ENCODE measurements around the gene TRIP12.

DNA sequence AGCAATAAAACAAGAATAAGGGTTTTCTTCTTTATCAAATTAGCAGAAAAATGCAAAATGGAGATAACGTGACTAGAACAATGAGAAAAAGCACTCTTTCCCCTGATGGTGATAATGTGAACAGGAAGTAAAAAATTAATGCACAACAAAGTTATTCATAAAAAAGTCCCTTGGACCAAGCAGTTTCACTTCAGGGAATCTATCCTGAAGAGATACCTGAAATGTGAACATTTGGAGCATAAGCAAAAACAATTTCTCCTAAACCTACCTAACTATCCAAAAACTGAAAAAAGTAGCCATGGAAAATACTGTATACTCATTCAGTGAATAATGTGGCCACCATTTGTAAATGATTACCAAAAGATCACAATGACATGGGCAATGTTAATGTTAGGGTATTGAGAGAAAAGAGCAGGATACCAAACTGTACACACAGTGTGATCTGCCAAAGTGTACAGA is 48.7 kb downstream of the TRIP12 start:
- TF ChIP-seq, protein P1, sequence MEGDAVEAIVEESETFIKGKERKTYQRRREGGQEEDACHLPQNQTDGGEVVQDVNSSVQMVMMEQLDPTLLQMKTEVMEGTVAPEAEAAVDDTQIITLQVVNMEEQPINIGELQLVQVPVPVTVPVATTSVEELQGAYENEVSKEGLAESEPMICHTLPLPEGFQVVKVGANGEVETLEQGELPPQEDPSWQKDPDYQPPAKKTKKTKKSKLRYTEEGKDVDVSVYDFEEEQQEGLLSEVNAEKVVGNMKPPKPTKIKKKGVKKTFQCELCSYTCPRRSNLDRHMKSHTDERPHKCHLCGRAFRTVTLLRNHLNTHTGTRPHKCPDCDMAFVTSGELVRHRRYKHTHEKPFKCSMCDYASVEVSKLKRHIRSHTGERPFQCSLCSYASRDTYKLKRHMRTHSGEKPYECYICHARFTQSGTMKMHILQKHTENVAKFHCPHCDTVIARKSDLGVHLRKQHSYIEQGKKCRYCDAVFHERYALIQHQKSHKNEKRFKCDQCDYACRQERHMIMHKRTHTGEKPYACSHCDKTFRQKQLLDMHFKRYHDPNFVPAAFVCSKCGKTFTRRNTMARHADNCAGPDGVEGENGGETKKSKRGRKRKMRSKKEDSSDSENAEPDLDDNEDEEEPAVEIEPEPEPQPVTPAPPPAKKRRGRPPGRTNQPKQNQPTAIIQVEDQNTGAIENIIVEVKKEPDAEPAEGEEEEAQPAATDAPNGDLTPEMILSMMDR (conservative IDR thresholded peaks at IDR 0.05; ENCODE audit: low read depth in 2 of 2) = no peak
- TF ChIP-seq POLR2AphosphoS5 (IDR thresholded peaks at IDR 0.05; ENCODE audit: low read depth) = no peak
- TF ChIP-seq STAT1 (IDR thresholded peaks at IDR 0.05; ENCODE audit: unreplicated experiment) = no peak

All from GM23338 (cell line).